Chondrocyte (in vitro differentiated cells): ENCODE results near the gene PRKD2. TPM values are rescaled to one million over a fixed set of nuclear protein-coding genes. Genes with fewer than 3 reads are reported as not detected.

Source experiments
- DNase-seq: peaks from one replicate; pipeline ENCODE4 v3.0.0; 2021; ENCODE audit warnings: mixed read lengths, low spot score
- H3K27ac Mint-ChIP-seq: one replicate; pipeline ENCODE4 v1.8.0; 2021; ENCODE audit warnings: mild to moderate bottlenecking, moderate library complexity, mixed read lengths; ENCODE audit not compliant: unreplicated experiment
- H3K27me3 Mint-ChIP-seq: 2 replicates; pipeline ENCODE4 v1.8.0; 2021; ENCODE audit warnings: low read depth, mixed read lengths
- H3K36me3 Mint-ChIP-seq: 2 replicates; pipeline ENCODE4 v1.8.0; 2021; ENCODE audit warnings: low read depth, mixed read lengths
- H3K4me1 Mint-ChIP-seq: 2 replicates; pipeline ENCODE4 v1.8.0; 2021; ENCODE audit warnings: low read depth, mild to moderate bottlenecking, mixed read lengths
- H3K4me3 Mint-ChIP-seq: one replicate; pipeline ENCODE4 v1.8.0; 2021; ENCODE audit warnings: mild to moderate bottlenecking, moderate library complexity, mixed read lengths; ENCODE audit not compliant: unreplicated experiment
- H3K9me3 Mint-ChIP-seq: 2 replicates; pipeline ENCODE4 v1.8.0; 2021; ENCODE audit warnings: low read depth, mixed read lengths
- total RNA-seq: library from RNA; stranded (reverse); gene quantifications from 3 replicates; pipeline ENCODE4 v1.2.1, GENCODE V29; 2021
- TF ChIP-seq, protein P1 (sequence below): fragments of 200-600 bp; sonication (generic); IDR thresholded peaks from 2 replicates; pipeline ENCODE4 v1.5.0; 2021; ENCODE audit warnings: antibody characterized with exemption, mild to moderate bottlenecking, moderate library complexity

The PRKD2 gene
- total RNA-seq, 1 donor from 2014 or later = 23.3 TPM

DNA sequence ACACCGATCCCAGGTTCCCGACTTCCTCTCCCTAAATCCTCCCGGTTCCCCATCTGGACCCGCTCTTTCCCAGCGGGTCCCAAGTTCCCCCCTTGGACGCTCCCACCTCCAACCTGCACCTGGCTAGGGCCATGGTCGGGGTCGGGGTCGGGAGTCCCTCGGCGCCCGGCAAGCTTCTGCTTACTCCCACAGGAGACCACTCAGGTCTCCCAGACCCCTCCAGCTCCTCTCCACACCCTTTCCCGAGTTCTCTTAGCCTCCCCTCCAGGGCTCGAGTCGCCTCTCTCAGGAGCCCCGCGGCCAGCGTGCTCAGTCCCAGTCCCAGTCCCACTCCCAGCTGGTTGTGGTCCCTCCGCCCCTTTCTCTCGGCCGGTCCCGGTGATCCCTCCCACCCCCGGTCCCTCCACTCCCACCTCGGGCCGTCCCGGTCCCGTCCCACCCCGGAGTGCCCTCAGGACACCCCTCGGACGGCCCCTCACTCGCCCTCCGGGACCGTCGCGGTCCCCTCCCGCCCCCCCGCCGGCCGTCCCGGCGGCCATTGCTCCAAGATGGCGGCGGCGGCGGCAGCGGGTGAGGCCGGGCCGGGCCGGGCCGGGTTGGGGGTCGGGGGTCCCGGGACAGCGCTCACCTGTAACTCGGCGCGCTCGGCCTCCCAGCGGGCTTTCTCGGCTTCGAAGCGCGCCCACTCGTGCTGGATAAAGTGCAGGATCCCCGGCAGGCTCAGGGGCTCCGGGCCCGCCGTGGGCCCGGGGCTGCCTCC is 28.8 kb upstream of the PRKD2 start, which contains the start of gene FKRP:
FKRP (plus strand) TSS at position 537 of the 760 bp plus-strand sequence. CDS start 9,394 bp downstream, outside the sequence.
- H3K4me3 Mint-ChIP-seq = peak within 1 kb of the TSS; percentile 97
- H3K36me3 Mint-ChIP-seq = no peaks in the 10 kb centered on the region
- TF ChIP-seq, protein P1, sequence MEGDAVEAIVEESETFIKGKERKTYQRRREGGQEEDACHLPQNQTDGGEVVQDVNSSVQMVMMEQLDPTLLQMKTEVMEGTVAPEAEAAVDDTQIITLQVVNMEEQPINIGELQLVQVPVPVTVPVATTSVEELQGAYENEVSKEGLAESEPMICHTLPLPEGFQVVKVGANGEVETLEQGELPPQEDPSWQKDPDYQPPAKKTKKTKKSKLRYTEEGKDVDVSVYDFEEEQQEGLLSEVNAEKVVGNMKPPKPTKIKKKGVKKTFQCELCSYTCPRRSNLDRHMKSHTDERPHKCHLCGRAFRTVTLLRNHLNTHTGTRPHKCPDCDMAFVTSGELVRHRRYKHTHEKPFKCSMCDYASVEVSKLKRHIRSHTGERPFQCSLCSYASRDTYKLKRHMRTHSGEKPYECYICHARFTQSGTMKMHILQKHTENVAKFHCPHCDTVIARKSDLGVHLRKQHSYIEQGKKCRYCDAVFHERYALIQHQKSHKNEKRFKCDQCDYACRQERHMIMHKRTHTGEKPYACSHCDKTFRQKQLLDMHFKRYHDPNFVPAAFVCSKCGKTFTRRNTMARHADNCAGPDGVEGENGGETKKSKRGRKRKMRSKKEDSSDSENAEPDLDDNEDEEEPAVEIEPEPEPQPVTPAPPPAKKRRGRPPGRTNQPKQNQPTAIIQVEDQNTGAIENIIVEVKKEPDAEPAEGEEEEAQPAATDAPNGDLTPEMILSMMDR = no peak
- peak within 1 kb of the TSS; percentile 86 for H3K27ac Mint-ChIP-seq
- no peaks in the 10 kb centered on the region for H3K27me3 Mint-ChIP-seq
- H3K9me3 Mint-ChIP-seq = no peaks in the 10 kb centered on the region
- no peak for DNase-seq
- H3K4me1 Mint-ChIP-seq = peaks cover 42% of the 10 kb centered on the region

DNA sequence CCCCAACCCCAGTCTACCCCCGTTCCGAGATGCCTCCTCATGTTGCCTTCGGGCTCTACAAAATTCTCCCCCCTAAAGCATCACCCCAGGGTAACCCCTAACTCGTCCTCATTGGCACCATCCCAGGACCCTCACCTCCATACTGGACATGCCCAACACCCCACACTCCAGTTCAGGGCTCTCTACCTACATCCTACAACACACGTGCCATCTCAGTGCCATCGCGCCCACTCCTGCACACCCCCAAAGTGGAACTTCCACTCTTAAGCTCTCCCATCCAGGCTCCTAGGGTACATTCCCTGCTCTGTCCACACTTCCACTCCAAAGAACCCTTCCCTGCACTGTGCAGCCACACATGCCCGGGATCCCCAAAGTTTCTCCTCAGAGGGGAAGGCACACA is 28.1 kb upstream of the PRKD2 start:
- H3K36me3 Mint-ChIP-seq = no peaks in the 10 kb centered on the region
- H3K27me3 Mint-ChIP-seq = no peaks in the 10 kb centered on the region
- H3K9me3 Mint-ChIP-seq = no peaks in the 10 kb centered on the region
- no peak for DNase-seq
- peak overlapping the region; percentile 97 for H3K4me3 Mint-ChIP-seq
- TF ChIP-seq, protein P1 = no peak
- peak overlapping the region; percentile 86 for H3K27ac Mint-ChIP-seq
- peaks cover 49% of the 10 kb centered on the region for H3K4me1 Mint-ChIP-seq

DNA sequence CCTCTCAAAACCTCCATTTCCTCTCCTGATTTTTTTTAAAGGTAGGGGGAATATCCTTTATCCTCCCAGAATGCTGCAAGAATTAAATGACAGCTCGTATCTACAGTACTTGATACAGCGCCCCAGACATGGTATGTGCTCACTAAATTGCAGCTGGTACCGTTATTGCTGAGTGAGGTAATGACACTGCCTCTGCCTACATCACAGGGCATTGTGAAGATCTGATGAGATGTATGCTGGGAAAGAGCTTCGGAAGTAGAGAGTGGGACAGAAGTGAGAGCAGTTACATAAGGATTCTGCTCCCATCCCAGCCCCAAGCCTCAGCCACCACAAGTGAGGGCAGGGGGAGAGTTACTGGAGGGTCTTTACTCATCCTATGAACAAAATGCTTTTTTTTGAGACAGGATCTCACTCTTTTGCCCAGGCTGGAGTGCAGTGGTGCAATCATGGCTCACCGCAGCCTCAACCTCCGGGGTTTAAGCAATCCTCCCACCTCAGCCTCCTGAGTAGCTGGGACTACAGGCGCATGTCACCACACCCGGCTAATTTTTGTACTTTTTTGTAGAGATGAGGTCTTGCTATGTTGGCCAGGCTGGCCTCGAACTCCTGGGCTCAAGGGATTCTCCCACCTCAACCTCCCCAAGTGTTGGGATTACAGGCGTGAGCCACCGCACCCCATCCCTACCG is 27.2 kb upstream of the PRKD2 start:
- H3K36me3 Mint-ChIP-seq = no peaks in the 10 kb centered on the region
- H3K27ac Mint-ChIP-seq = no peak overlapping the region
- H3K9me3 Mint-ChIP-seq = no peaks in the 10 kb centered on the region
- TF ChIP-seq, protein P1 = no peak
- no peak for DNase-seq
- no peaks in the 10 kb centered on the region for H3K27me3 Mint-ChIP-seq
- peaks cover 55% of the 10 kb centered on the region for H3K4me1 Mint-ChIP-seq
- peak overlapping the region; percentile 97 for H3K4me3 Mint-ChIP-seq

DNA sequence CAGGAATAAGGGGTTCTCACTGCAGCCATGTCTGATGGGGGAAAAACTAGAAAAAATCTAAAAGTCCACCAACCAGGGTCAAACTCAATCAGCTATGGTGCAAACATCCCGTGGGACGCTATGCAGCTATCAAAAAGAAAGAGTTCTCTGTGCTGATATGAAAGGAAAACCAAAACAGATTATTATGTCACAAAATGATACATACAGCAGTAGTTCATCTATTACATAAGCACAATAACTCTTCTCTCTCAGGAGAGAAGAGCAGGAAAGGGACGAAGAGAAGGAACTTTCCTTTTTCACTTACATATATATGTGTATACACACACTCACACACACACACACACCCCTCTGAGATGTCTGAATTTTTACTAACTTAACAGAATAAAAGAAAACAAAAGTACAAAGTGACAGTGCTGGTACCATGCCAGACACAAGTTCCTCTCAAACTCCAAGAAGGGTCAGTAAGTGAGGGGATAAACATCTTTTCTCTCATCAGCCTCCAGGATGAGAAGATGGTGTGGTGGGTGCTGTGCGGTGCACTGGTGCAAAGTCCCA is 26.1 kb upstream of the PRKD2 start:
- Mint-ChIP-seq H3K27ac (no peak overlapping the region), H3K36me3 (peaks cover 2% of the 10 kb centered on the region), H3K4me3 (no peak overlapping the region), H3K27me3 (no peaks in the 10 kb centered on the region), H3K4me1 (peaks cover 55% of the 10 kb centered on the region), H3K9me3 (no peaks in the 10 kb centered on the region)
- TF ChIP-seq, protein P1 = no peak
- no peak for DNase-seq

DNA sequence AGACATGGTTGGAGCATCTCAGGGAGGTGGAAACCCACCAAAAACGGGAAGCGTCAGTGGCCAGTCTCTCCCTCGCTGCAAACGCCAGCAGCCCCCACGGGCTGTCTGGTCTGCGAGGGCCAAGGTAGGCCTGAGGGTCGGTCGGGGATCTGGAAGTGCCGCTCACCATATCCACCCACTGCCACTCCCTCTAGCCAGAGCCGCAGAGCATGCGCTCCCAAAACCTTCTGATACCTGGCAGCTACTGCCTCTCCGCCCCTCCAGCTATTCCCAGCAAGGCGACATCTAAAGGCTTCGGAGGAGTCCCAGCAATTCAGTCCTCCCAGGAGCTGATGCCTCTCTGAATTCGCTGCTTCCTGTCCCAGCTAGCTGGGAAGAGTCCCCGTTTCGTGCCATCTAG is 24.5 kb upstream of the PRKD2 start:
- H3K4me3 Mint-ChIP-seq = no peak overlapping the region
- no peak for DNase-seq
- H3K27ac Mint-ChIP-seq = peak overlapping the region; percentile 5

More for the DNA sequence above, 24.5 kb upstream of the PRKD2 start:
- Mint-ChIP-seq H3K27me3 (no peaks in the 10 kb centered on the region), H3K9me3 (no peaks in the 10 kb centered on the region), H3K4me1 (peaks cover 50% of the 10 kb centered on the region), H3K36me3 (peaks cover 9% of the 10 kb centered on the region)
- TF ChIP-seq, protein P1 = no peak
